Measurements from ENCODE around the gene DLGAP1. TPM values are rescaled to one million over a fixed set of nuclear protein-coding genes. Genes with fewer than 3 reads are reported as not detected.

DLGAP1 gene
- total RNA-seq, 1 experiment from 2014 or later: 23.0 TPM

- no peak overlapping the region for H3K27ac Mint-ChIP-seq
- ChIA-PET CTCF (interaction anchor here (1.0 kb wide), 1 partner anchor 155 kb away, joined by 3 read pairs; no protein-coding TSS in a partner anchor), POLR2A (no interaction called here)
- peaks cover 39% of the 10 kb centered on the region for H3K4me1 Mint-ChIP-seq
- H3K27me3 Mint-ChIP-seq (ENCODE audit: low read depth): no peaks in the 10 kb centered on the region
- TF ChIP-seq CREM (CRISPR knock-in tag; IDR thresholded peaks at IDR 0.05) (no peak), ZNF423 (CRISPR knock-in tag; IDR thresholded peaks at IDR 0.05) (no peak), NR2C2 (CRISPR knock-in tag; IDR thresholded peaks at IDR 0.05) (no peak), TP53 (CRISPR knock-in tag; IDR thresholded peaks at IDR 0.05) (no peak), ZNF263 (CRISPR knock-in tag; IDR thresholded peaks at IDR 0.05; ENCODE audit: low read depth) (no peak), NR1H2 (CRISPR knock-in tag; IDR thresholded peaks at IDR 0.05) (no peak), JUN (CRISPR knock-in tag; IDR thresholded peaks at IDR 0.05) (no peak), ERG (CRISPR knock-in tag; IDR thresholded peaks at IDR 0.05) (no peak), TEAD1 (CRISPR knock-in tag; IDR thresholded peaks at IDR 0.05) (no peak), NFATC4 (CRISPR knock-in tag; IDR thresholded peaks at IDR 0.05) (no peak), FOXK1 (CRISPR knock-in tag; IDR thresholded peaks at IDR 0.05) (no peak), ZNF396 (CRISPR knock-in tag; IDR thresholded peaks at IDR 0.05; ENCODE audit: borderline replicate concordance) (no peak)
- H3K36me3 Mint-ChIP-seq: no peaks in the 10 kb centered on the region
- ATAC-seq: no peak
- H3K4me3 Mint-ChIP-seq: no peak overlapping the region
- no peak for DNase-seq (ENCODE audit: low spot score)
- H3K9me3 Mint-ChIP-seq: no peaks in the 10 kb centered on the region
These were observed 944.2 kb downstream of the DLGAP1 start for GRCh38 chr18:3510896-3511295.

GRCh38 chr18:3510024-3510423 is 945.1 kb downstream of the DLGAP1 start:
- Mint-ChIP-seq H3K4me3 (no peak overlapping the region), H3K27me3 (ENCODE audit: low read depth) (no peaks in the 10 kb centered on the region), H3K9me3 (no peaks in the 10 kb centered on the region), H3K4me1 (peaks cover 39% of the 10 kb centered on the region), H3K36me3 (no peaks in the 10 kb centered on the region), H3K27ac (no peak overlapping the region)
- DNase-seq (ENCODE audit: low spot score): no peak
- CTCF ChIA-PET: interaction anchor here (1.0 kb wide), 1 partner anchor 156 kb away, joined by 3 read pairs; no protein-coding TSS in a partner anchor
- POLR2A ChIA-PET: interaction anchor here (0.6 kb wide), 1 partner anchor 166 kb away, joined by 5 read pairs; no protein-coding TSS in a partner anchor
- TF ChIP-seq TEAD1 (CRISPR knock-in tag; IDR thresholded peaks at IDR 0.05): no peak
- no peak for TF ChIP-seq ATF2 (CRISPR knock-in tag; IDR thresholded peaks at IDR 0.05; ENCODE audit: borderline replicate concordance, low read depth)
- TF ChIP-seq CREB1 (CRISPR knock-in tag; IDR thresholded peaks at IDR 0.05): no peak
- TF ChIP-seq JUN (CRISPR knock-in tag; IDR thresholded peaks at IDR 0.05): no peak
- no peak for TF ChIP-seq MAX (CRISPR knock-in tag; IDR thresholded peaks at IDR 0.05)
- no peak for TF ChIP-seq TP53 (CRISPR knock-in tag; IDR thresholded peaks at IDR 0.05)
- TF ChIP-seq ATF6 (CRISPR knock-in tag; IDR thresholded peaks at IDR 0.05): no peak
- no peak for TF ChIP-seq SMAD3 (CRISPR knock-in tag; IDR thresholded peaks at IDR 0.05; ENCODE audit: borderline replicate concordance)
- no peak for TF ChIP-seq USF2 (CRISPR knock-in tag; IDR thresholded peaks at IDR 0.05)
- TF ChIP-seq E2F4 (CRISPR knock-in tag; IDR thresholded peaks at IDR 0.05; ENCODE audit: borderline replicate concordance, low read depth): no peak
- no peak for TF ChIP-seq E2F1 (CRISPR knock-in tag; IDR thresholded peaks at IDR 0.05)
- TF ChIP-seq PREB (CRISPR knock-in tag; IDR thresholded peaks at IDR 0.05; ENCODE audit: borderline replicate concordance): no peak
- TF ChIP-seq ZBTB21 (CRISPR knock-in tag; IDR thresholded peaks at IDR 0.05; ENCODE audit: borderline replicate concordance): no peak
- no peak for TF ChIP-seq PRRX2 (CRISPR knock-in tag; IDR thresholded peaks at IDR 0.05)
- ATAC-seq: no peak

Measured in WTC11 (cell line).